ENCODE results near the gene RPL27. TPM values are rescaled to one million over a fixed set of nuclear protein-coding genes. Genes with fewer than 3 reads are reported as not detected.
"Not testable (repeated sequence)": the region's sequence is repeated elsewhere in the genome, so short reads cannot be mapped to it uniquely, and the experiment has no call there.

Gene RPL27
- total and polyA plus RNA-seq, 2 experiments from 2014 or later = 958 to 971 TPM

DNA sequence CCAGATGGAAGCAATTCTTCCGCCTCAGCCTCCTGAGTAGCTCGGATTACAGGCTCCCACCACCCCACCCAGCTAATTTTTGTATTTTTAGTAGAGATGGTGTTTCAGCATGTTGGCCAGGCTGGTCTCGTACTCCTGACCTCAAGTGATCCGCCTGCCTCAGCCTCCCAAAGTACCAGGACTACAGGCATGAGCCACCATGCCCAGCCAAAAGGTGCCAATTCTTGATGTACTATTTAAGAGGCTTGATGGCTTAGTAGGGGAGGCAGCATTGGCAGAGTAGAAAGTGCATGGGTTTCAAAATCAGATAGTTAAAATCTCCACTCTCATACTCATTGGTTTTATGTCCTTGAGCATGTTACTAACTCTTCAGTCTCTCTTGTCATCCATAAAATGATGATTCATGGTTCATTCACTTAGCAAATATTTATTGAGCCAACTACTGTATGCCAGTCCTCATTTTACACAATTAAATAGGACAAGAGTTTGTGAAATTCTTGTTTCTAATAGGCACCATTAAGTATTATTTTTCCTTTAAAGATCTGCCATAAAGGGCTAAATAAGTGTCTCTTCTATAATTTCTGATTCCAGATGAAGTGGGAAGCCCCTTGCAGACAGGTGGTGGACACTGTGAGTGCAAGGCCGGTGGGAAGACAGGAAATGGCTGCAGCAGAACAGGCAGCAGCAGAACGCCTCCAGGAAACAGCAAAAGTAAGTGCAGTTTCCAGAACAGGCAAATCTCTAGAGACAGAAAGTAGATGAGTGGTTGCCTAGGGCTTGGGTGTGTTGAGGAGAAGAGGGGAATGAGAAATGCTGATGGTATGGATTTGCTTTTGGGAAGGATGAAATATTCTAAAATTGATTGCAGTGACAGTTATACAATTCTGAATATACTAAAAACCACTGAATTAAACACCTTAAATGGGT is 8.2 kb upstream of the RPL27 start:
- Histone ChIP-seq H3K9me3 (ENCODE audit: low read depth) (no peaks in the 10 kb centered on the region), H3K27me3 (no peaks in the 10 kb centered on the region), H3K4me1 (ENCODE audit: low read depth) (no peaks in the 10 kb centered on the region), H3K27ac (no peak overlapping the region), H3K4me3 (no peak overlapping the region), H3K36me3 (peaks cover 57% of the 10 kb centered on the region)
- DNase-seq (ENCODE audit: low read depth in 1 of 2, low spot score in 1 of 2) = no peak
- TF ChIP-seq, protein P1, sequence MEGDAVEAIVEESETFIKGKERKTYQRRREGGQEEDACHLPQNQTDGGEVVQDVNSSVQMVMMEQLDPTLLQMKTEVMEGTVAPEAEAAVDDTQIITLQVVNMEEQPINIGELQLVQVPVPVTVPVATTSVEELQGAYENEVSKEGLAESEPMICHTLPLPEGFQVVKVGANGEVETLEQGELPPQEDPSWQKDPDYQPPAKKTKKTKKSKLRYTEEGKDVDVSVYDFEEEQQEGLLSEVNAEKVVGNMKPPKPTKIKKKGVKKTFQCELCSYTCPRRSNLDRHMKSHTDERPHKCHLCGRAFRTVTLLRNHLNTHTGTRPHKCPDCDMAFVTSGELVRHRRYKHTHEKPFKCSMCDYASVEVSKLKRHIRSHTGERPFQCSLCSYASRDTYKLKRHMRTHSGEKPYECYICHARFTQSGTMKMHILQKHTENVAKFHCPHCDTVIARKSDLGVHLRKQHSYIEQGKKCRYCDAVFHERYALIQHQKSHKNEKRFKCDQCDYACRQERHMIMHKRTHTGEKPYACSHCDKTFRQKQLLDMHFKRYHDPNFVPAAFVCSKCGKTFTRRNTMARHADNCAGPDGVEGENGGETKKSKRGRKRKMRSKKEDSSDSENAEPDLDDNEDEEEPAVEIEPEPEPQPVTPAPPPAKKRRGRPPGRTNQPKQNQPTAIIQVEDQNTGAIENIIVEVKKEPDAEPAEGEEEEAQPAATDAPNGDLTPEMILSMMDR (IDR thresholded peaks at IDR 0.05; ENCODE audit: low read depth, low read length) = no peak

DNA sequence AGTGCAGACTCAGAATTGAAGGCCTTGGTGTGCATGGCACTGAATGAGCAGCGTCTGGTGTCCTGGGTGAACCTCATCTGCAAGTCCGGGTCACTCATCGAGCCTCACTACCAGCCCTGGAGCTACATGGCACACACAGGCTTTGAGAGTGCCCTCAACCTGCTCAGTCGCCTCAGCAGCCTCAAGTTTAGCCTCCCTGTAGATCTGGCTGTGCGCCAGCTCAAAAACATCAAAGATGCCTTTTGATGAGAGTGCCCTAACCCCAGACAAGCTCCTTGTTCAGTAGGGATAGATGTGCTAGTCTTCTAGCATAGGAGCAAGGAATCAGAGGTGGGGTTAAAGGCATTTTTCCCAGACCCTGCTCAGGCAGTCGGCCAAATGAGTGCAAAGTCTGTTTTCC is 6.7 kb upstream of the RPL27 start:
- Histone ChIP-seq H3K27ac (no peak overlapping the region), H3K4me1 (ENCODE audit: low read depth) (no peaks in the 10 kb centered on the region), H3K36me3 (peaks cover 51% of the 10 kb centered on the region), H3K27me3 (no peaks in the 10 kb centered on the region), H3K9me3 (ENCODE audit: low read depth) (no peaks in the 10 kb centered on the region), H3K4me3 (no peak overlapping the region)
- TF ChIP-seq, protein P1 (IDR thresholded peaks at IDR 0.05; ENCODE audit: low read depth, low read length) = no peak
- no peak for DNase-seq (ENCODE audit: low read depth in 1 of 2, low spot score in 1 of 2)

DNA sequence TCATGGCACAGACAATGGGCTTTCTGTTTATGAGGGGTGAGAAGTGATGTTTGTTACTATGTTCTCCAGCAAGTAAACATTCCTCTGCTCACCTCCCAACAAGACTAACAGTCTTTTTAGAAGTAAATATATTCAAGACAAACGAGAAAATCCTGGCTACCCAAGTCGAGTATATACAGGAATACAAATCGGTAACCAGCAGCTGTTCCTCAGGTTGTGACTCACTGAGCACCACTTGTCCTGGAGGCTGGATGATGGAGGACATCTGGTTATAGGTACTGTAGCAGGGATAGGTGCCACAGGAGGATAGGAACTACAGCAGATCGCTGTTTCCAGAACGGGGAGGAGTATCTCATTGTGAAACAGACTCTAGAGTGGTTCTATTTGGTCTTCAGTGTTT is 5.3 kb upstream of the RPL27 start:
- Histone ChIP-seq H3K4me1 (ENCODE audit: low read depth) (peaks cover 5% of the 10 kb centered on the region), H3K27me3 (no peaks in the 10 kb centered on the region), H3K27ac (peak overlapping the region; percentile 51), H3K9me3 (ENCODE audit: low read depth) (no peaks in the 10 kb centered on the region), H3K4me3 (no peak overlapping the region), H3K36me3 (peaks cover 39% of the 10 kb centered on the region)
- no peak for DNase-seq (ENCODE audit: low read depth in 1 of 2, low spot score in 1 of 2)
- TF ChIP-seq, protein P1 (IDR thresholded peaks at IDR 0.05; ENCODE audit: low read depth, low read length) = no peak

DNA sequence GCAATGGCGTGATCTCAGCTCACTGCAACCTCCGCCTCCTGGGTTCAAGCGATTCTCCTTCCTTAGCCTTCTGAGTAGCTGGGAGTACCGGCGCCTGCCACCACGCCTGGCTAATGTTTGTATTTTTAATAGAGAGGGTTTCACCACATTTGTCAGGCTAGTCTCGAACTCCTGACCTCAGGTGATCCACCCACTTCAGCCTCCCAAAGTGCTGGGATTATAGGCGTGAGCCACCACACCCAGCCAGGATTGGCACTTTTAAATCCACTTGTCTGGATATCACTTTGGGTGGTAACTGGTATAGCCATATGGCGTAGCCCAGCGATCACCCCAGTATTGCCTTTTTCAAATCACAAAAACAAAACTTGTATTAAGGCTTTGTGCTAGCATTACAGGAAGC is 4.3 kb upstream of the RPL27 start:
- H3K27ac ChIP-seq = peak overlapping the region; percentile 26
- not testable (repeated sequence) for H3K9me3 ChIP-seq (ENCODE audit: low read depth); H3K27me3 ChIP-seq; H3K4me1 ChIP-seq (ENCODE audit: low read depth); DNase-seq (ENCODE audit: low read depth in 1 of 2, low spot score in 1 of 2); H3K4me3 ChIP-seq
- peaks cover 31% of the 10 kb centered on the region for H3K36me3 ChIP-seq

DNA sequence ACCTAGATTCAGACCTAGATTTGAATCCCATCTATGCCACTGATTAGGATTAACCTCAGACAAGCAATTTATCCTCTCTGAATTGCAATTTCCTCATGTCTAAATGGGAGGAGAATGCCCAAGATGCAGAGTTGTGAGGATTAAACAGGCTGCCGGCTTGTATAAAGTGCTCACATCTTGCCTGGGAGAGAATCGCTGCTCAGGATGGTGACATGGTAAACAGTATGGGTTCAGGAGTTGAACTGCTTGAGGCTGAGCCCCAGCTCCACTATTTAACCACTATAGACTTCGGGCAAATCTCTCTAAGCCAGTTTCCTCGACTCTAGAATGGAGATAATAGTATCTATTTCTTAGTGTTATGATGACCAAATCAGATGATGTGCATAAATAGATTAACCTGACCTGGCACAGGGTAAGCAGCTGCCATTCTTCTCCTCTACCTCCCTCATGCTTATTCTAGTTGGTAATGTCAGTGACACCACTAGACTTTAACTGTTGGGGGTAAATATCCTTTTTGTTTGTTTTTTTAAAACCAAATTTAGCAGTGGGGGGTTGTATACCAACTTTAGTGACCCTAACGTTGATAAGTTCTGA is 732 bp upstream of the RPL27 start:
- Histone ChIP-seq H3K27me3 (no peaks in the 10 kb centered on the region), H3K36me3 (peaks cover 30% of the 10 kb centered on the region), H3K27ac (peak overlapping the region; percentile 98), H3K4me1 (ENCODE audit: low read depth) (peaks cover 14% of the 10 kb centered on the region), H3K9me3 (ENCODE audit: low read depth) (no peaks in the 10 kb centered on the region), H3K4me3 (peak overlapping the region; percentile 17)
- DNase-seq (ENCODE audit: low read depth in 1 of 2, low spot score in 1 of 2) = no peak
- TF ChIP-seq, protein P1 (IDR thresholded peaks at IDR 0.05; ENCODE audit: low read depth, low read length) = no peak

DNA sequence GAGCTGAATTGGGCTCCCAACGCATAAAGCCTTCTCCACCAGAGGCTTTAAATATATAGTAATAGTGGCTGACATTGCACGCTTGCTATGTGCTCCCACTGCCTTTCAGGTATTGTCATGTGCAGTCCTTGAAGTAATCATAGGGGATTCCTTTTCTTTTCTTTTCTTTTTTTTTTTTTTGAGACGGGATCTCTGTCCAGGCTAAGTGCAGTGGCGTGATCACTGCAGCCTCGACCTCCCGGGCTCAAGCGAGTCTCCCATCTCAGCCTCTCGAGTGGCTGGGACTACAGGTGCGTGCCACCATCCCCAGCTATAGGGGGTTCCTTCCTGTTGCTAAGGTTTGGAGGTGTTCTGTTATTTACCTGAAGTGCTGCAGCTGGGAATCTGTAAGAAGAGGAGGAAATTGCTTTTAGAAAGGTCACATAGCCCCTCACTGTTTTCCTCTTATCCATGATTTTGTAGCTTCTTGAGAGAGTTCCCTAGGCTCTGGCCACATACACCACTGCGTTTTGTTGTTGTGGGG is 845 bp downstream of the RPL27 start:
- Histone ChIP-seq H3K4me3 (peak overlapping the region; percentile 86), H3K9me3 (ENCODE audit: low read depth) (no peaks in the 10 kb centered on the region), H3K27ac (peak overlapping the region; percentile 98), H3K27me3 (no peaks in the 10 kb centered on the region), H3K4me1 (ENCODE audit: low read depth) (peaks cover 14% of the 10 kb centered on the region), H3K36me3 (peaks cover 30% of the 10 kb centered on the region)
- no peak for DNase-seq (ENCODE audit: low read depth in 1 of 2, low spot score in 1 of 2)
- TF ChIP-seq, protein P1 (IDR thresholded peaks at IDR 0.05; ENCODE audit: low read depth, low read length) = no peak

DNA sequence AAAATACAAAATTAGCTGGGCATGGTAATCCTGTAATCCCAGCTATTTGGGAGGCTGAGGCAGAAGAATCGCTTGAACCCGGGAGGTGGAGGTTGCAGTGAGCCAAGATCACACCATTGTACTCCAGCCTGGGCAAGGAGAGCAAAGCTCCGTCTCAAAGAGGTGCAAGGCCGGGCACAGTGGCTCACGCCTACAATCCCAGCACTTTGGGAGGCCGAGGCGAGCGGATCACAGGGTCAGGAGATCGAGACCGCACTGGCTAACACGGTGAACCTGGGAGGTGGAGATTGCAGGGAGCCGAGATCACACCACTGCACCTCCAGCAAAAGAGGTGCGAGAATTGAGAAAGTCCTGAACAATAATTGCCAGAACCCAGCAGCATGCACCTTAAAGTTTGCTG is 2.7 kb downstream of the RPL27 start:
- not testable (repeated sequence) for H3K27me3 ChIP-seq; DNase-seq (ENCODE audit: low read depth in 1 of 2, low spot score in 1 of 2); H3K27ac ChIP-seq; H3K9me3 ChIP-seq (ENCODE audit: low read depth); H3K4me3 ChIP-seq
- Histone ChIP-seq H3K4me1 (ENCODE audit: low read depth) (peaks cover 14% of the 10 kb centered on the region), H3K36me3 (peaks cover 30% of the 10 kb centered on the region)
